Endodermal cell (in vitro differentiated cells): ENCODE results near the gene ZMYND8. TPM values are rescaled to one million over a fixed set of nuclear protein-coding genes. Genes with fewer than 3 reads are reported as not detected.
A peak's percentile ranks its signal among the peaks of the same experiment; 100 is the strongest.
"Not testable (repeated sequence)": the region's sequence is repeated elsewhere in the genome, so short reads cannot be mapped to it uniquely, and the experiment has no call there.

Experiments used
- DNase-seq: peaks from one replicate; pipeline ENCODE4 v3.0.0-alpha.2; 2017
- H3K27ac ChIP-seq: 2 replicates; pipeline ENCODE4 v1.5.1; 2013; ENCODE audit warnings: mild to moderate bottlenecking, low read depth, low read length, moderate library complexity
- H3K27me3 ChIP-seq: 2 replicates; pipeline ENCODE4 v1.6.1; 2013; ENCODE audit warnings: mild to moderate bottlenecking, low read length, moderate library complexity; ENCODE audit not compliant: insufficient read depth, control insufficient read depth, poor library complexity, severe bottlenecking
- H3K36me3 ChIP-seq: 2 replicates; pipeline ENCODE4 v1.7.0; 2013; ENCODE audit warnings: mild to moderate bottlenecking, low read length, moderate library complexity; ENCODE audit not compliant: control insufficient read depth, insufficient read depth
- H3K4me1 ChIP-seq: one replicate; pipeline ENCODE4 v1.7.0; 2013; ENCODE audit warnings: low read length; ENCODE audit not compliant: control insufficient read depth, insufficient read depth
- H3K4me3 ChIP-seq: 2 replicates; pipeline ENCODE4 v1.5.1; 2013; ENCODE audit warnings: mild to moderate bottlenecking, low read length, moderate library complexity
- H3K9ac ChIP-seq: 2 replicates; pipeline ENCODE4 v1.6.1; 2013; ENCODE audit warnings: mild to moderate bottlenecking, low read length, moderate library complexity; ENCODE audit not compliant: poor library complexity, severe bottlenecking; ENCODE audit errors: extremely low read depth
- H3K9me3 ChIP-seq: 2 replicates; pipeline ENCODE4 v1.6.1; 2013; ENCODE audit warnings: mild to moderate bottlenecking, low read length, moderate library complexity; ENCODE audit not compliant: control insufficient read depth
- H3K27ac Mint-ChIP-seq: 2 replicates; pipeline ENCODE4 v1.8.0; 2020; ENCODE audit warnings: mixed read lengths
- H3K27me3 Mint-ChIP-seq: 2 replicates; pipeline ENCODE4 v1.8.0; 2021; ENCODE audit warnings: mild to moderate bottlenecking, mixed read lengths; ENCODE audit not compliant: insufficient read depth
- H3K36me3 Mint-ChIP-seq: 2 replicates; pipeline ENCODE4 v1.8.0; 2020; ENCODE audit warnings: low read depth, mixed read lengths
- H3K4me1 Mint-ChIP-seq: 2 replicates; pipeline ENCODE4 v1.8.0; 2020; ENCODE audit warnings: mixed read lengths
- H3K4me3 Mint-ChIP-seq: 2 replicates; pipeline ENCODE4 v1.8.0; 2020; ENCODE audit warnings: mild to moderate bottlenecking, moderate library complexity, mixed read lengths
- H3K9me3 Mint-ChIP-seq: 2 replicates; pipeline ENCODE4 v1.8.0; 2020; ENCODE audit warnings: mild to moderate bottlenecking, mixed read lengths
- WGBS, 2 experiments: methylation state at CpG; one replicate each; pipeline versions ENCODE4 v1.1.5 to v1.1.7; 2013; ENCODE audit warnings: missing lambda C conversion rate in 2 of 2, mixed read lengths in 1 of 2; ENCODE audit not compliant: insufficient coverage in 1 of 2, insufficient read length in 1 of 2; 5-methylcytosine and 5-hydroxymethylcytosine counted together
- total RNA-seq, 2 donors: library from RNA; stranded (reverse); fragmentation: NEBNext Ultra II Directional in 1 of 2; extraction: Animal tissue kit (Norgen Biotek cat#: 25700) in 1 of 2; gene quantifications; 2 replicates in 1 of 2; 3 replicates in 1 of 2; pipeline ENCODE4 v1.2.1, GENCODE V29; 2021
- TF ChIP-seq, protein P1 (sequence below): fragments of 200-600 bp; sonication (generic); conservative IDR thresholded peaks from 2 replicates; pipeline ENCODE4 v1.5.0; 2021; ENCODE audit warnings: antibody characterized with exemption, mild to moderate bottlenecking

ZMYND8 gene
- total RNA-seq, 2 donors from 2014 or later: 85.0 to 99.9 TPM

DNA sequence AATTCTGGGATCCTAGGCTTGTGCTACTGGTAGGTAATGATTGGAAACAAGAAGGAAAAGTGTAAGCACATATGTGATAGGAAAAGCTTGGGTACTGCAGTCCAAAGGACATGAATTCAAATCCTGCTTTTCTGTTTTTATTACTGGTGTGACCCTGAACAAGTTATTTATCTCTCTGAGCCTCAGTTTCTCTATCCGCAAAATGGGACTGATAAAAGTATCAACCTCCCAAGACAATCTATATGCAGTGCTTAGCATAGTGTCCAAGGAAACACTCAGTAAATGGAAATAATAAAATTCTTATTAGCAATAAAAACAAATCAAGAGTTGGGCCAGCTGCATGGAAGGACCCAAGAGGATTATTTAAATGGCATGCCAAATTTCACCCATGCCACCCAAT lies 108.5 kb downstream of the ZMYND8 start:
- Histone ChIP-seq H3K36me3 (peaks cover 88% of the 10 kb centered on the region), H3K4me3 (no peak overlapping the region), H3K4me1 (no peaks in the 10 kb centered on the region), H3K9ac (no peak overlapping the region), H3K27me3 (no peaks in the 10 kb centered on the region), H3K9me3 (no peaks in the 10 kb centered on the region), H3K27ac (no peak overlapping the region)
- 100% methylated on average over 1 of the region's 1 CpG; no CpG with 5 or more reads in 1 of the 2 experiments for WGBS, 2 experiments
- peaks cover 74% of the 10 kb centered on the region for H3K36me3 Mint-ChIP-seq
- TF ChIP-seq, protein P1, sequence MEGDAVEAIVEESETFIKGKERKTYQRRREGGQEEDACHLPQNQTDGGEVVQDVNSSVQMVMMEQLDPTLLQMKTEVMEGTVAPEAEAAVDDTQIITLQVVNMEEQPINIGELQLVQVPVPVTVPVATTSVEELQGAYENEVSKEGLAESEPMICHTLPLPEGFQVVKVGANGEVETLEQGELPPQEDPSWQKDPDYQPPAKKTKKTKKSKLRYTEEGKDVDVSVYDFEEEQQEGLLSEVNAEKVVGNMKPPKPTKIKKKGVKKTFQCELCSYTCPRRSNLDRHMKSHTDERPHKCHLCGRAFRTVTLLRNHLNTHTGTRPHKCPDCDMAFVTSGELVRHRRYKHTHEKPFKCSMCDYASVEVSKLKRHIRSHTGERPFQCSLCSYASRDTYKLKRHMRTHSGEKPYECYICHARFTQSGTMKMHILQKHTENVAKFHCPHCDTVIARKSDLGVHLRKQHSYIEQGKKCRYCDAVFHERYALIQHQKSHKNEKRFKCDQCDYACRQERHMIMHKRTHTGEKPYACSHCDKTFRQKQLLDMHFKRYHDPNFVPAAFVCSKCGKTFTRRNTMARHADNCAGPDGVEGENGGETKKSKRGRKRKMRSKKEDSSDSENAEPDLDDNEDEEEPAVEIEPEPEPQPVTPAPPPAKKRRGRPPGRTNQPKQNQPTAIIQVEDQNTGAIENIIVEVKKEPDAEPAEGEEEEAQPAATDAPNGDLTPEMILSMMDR: no peak
- H3K27me3 Mint-ChIP-seq: no peaks in the 10 kb centered on the region
- no peak overlapping the region for H3K27ac Mint-ChIP-seq
- H3K9me3 Mint-ChIP-seq: no peaks in the 10 kb centered on the region
- H3K4me3 Mint-ChIP-seq: no peak overlapping the region
- no peak for DNase-seq
- H3K4me1 Mint-ChIP-seq: peaks cover 4% of the 10 kb centered on the region

DNA sequence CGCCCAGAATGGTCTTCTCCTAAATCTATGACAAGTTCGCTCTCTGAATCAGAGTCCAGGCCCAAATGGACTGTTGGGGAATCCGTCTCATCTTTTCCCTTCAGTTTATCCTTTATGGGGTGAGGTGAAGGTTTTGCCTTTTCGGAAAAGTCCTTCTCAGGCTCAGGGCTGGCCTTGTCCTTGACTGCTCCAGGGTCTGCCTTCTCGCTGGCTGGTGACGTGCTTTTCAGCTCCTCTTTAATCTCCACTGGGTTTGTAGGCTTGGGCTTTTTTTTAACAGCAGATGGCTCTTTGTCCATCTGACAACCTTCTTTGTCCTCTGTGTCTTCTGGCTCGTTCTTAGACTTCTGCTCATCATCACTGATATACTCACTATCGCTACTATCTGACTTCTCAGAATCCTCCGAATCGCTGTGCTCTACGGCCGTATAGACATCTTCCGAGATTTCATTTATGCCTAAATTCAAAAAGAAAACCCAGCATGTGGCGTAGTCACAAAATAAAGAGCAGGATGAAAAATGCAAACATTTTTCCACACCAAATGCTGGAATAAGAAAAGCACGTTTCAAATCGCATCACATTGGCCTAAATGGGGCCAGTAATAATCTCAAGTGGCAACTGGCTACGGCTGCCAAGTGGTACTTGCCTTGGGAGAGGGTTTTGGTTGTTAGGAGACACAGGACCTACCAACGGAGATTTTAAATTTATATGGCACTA lies 110.3 kb downstream of the ZMYND8 start:
- peak overlapping the region; percentile 62 for H3K27ac Mint-ChIP-seq
- H3K27me3 ChIP-seq: no peaks in the 10 kb centered on the region
- H3K4me3 Mint-ChIP-seq: no peak overlapping the region
- peaks cover 79% of the 10 kb centered on the region for H3K36me3 Mint-ChIP-seq
- no peak overlapping the region for H3K27ac ChIP-seq
- no peak for DNase-seq
- H3K27me3 Mint-ChIP-seq: no peaks in the 10 kb centered on the region
- H3K36me3 ChIP-seq: peaks cover 94% of the 10 kb centered on the region
- H3K9ac ChIP-seq: no peak overlapping the region
- TF ChIP-seq, protein P1: no peak
- H3K9me3 ChIP-seq: no peaks in the 10 kb centered on the region
- H3K4me1 ChIP-seq: no peaks in the 10 kb centered on the region
- 94 to 95% methylated on average over 16 to 18 of the region's 18 CpGs for WGBS, 2 experiments
- no peak overlapping the region for H3K4me3 ChIP-seq
- peaks cover 7% of the 10 kb centered on the region for H3K4me1 Mint-ChIP-seq
- H3K9me3 Mint-ChIP-seq: no peaks in the 10 kb centered on the region

DNA sequence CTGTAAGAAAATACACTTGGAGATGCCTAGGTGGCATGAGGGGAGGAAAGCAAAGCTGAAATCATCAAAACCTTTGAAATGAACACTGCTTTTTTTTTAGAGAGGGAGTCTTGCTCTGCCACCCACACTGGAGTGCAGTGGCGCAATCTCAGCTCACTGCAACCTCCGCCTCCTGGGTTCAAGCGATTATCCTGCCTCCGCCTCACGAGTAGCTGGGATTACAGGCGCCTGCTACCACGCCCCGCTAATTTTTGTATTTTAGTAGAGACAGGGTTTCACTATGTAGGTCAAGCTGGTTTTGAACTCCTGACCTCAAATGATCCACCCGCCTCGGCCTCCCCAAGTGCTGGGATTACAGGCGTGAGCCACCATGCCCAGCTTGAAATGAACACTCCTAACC lies 111.3 kb downstream of the ZMYND8 start:
- H3K36me3 ChIP-seq: peaks cover 84% of the 10 kb centered on the region
- H3K4me3 Mint-ChIP-seq: not testable (repeated sequence)

More for the DNA sequence above, 111.3 kb downstream of the ZMYND8 start:
- H3K4me1 ChIP-seq, H3K27me3 ChIP-seq, H3K27me3 Mint-ChIP-seq, H3K27ac Mint-ChIP-seq, H3K9me3 ChIP-seq, H3K9me3 Mint-ChIP-seq, H3K4me1 Mint-ChIP-seq, H3K9ac ChIP-seq, H3K4me3 ChIP-seq, H3K27ac ChIP-seq, DNase-seq: not testable (repeated sequence)
- peaks cover 69% of the 10 kb centered on the region for H3K36me3 Mint-ChIP-seq
- WGBS, 2 experiments: 97% methylated on average over 11 of the region's 11 CpGs
